Dendritic cell treated with granulocyte-macrophage colony-stimulating factor and Interleukin-4, amounts not matched to agents 40 ng/mL and 50 ng/mL, for 4 days (primary cell): ENCODE data around the gene SUPV3L1.
"Not testable (repeated sequence)": the region's sequence is repeated elsewhere in the genome, so short reads cannot be mapped to it uniquely, and the experiment has no call there.

ENCODE experiments used
- H3K27ac Mint-ChIP-seq: one replicate; pipeline ENCODE4 v1.8.0; 2022; ENCODE audit warnings: mild to moderate bottlenecking, mixed read lengths
- H3K27me3 Mint-ChIP-seq: one replicate; pipeline ENCODE4 v1.8.0; 2022; ENCODE audit warnings: mild to moderate bottlenecking, mixed read lengths
- H3K36me3 Mint-ChIP-seq: one replicate; pipeline ENCODE4 v1.8.0; 2022; ENCODE audit warnings: low read depth, mixed read lengths
- H3K4me1 Mint-ChIP-seq: one replicate; pipeline ENCODE4 v1.8.0; 2022; ENCODE audit warnings: low read depth, mixed read lengths
- H3K4me3 Mint-ChIP-seq: one replicate; pipeline ENCODE4 v1.8.0; 2022; ENCODE audit warnings: mild to moderate bottlenecking, moderate library complexity, mixed read lengths
- H3K9me3 Mint-ChIP-seq: one replicate; pipeline ENCODE4 v1.8.0; 2022; ENCODE audit warnings: mixed read lengths
- intact Hi-C: fragments of 100-400 bp; cut with micrococcal nuclease; formaldehyde crosslinking; loops from one replicate; pipeline ENCODE4 v1.15.0; 2022

The SUPV3L1 gene

GRCh38 chr10:69243817-69244216 lies 63.8 kb downstream of the SUPV3L1 start:
- H3K4me3 Mint-ChIP-seq = no peak overlapping the region
- intact Hi-C loops = no loop called here
- H3K4me1 Mint-ChIP-seq = peaks cover 1% of the 10 kb centered on the region

GRCh38 chr10:69246036-69246435 lies 66.0 kb downstream of the SUPV3L1 start:
- intact Hi-C loops = no loop called here
- Mint-ChIP-seq H3K36me3 (no peaks in the 10 kb centered on the region), H3K4me3 (no peak overlapping the region), H3K9me3 (no peaks in the 10 kb centered on the region), H3K27ac (no peak overlapping the region), H3K4me1 (peaks cover 5% of the 10 kb centered on the region), H3K27me3 (no peaks in the 10 kb centered on the region)

More at GRCh38 chr10:69243817-69244216, 63.8 kb downstream of the SUPV3L1 start:
- Mint-ChIP-seq H3K9me3 (no peaks in the 10 kb centered on the region), H3K27ac (no peak overlapping the region), H3K36me3 (no peaks in the 10 kb centered on the region), H3K27me3 (no peaks in the 10 kb centered on the region)

GRCh38 chr10:69246581-69247312 lies 66.7 kb downstream of the SUPV3L1 start:
- no peaks in the 10 kb centered on the region for H3K9me3 Mint-ChIP-seq
- H3K27me3 Mint-ChIP-seq = no peaks in the 10 kb centered on the region
- no peak overlapping the region for H3K27ac Mint-ChIP-seq
- no peaks in the 10 kb centered on the region for H3K36me3 Mint-ChIP-seq
- intact Hi-C loops = no loop called here
- H3K4me1 Mint-ChIP-seq = peaks cover 5% of the 10 kb centered on the region
- no peak overlapping the region for H3K4me3 Mint-ChIP-seq

GRCh38 chr10:69247313-69247710 lies 67.3 kb downstream of the SUPV3L1 start:
- Mint-ChIP-seq H3K27ac (no peak overlapping the region), H3K27me3 (no peaks in the 10 kb centered on the region), H3K36me3 (no peaks in the 10 kb centered on the region), H3K4me3 (no peak overlapping the region), H3K9me3 (no peaks in the 10 kb centered on the region), H3K4me1 (peaks cover 5% of the 10 kb centered on the region)
- intact Hi-C loops = no loop called here

DNA sequence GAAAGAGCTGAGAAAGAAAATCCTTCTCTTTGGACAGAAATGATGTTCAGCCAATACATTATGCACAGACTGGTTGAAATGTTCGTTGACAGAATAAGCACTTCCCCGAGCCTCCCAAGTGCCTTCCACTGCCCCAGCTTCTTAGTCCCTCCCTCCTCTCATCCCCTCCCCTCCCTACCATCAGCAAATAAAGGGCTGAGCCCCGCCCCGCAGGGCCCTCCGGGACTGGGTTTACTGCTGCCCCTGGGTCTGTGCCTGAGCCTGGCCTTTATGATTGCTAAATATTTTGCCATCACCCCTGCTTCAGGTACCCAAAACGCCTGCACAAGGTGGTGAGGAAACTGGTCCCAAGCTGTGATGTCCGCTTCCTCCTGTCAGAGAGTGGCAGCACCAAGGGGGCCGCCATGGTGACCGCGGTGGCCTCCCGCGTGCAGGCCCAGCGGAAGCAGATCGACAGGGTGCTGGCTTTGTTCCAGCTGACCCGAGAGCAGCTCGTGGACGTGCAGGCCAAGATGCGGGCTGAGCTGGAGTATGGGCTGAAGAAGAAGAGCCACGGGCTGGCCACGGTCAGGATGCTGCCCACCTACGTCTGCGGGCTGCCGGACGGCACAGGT lies 68.2 kb downstream of the SUPV3L1 start:
- Mint-ChIP-seq H3K36me3 (no peaks in the 10 kb centered on the region), H3K4me1 (peaks cover 5% of the 10 kb centered on the region), H3K9me3 (no peaks in the 10 kb centered on the region), H3K4me3 (no peak overlapping the region), H3K27me3 (no peaks in the 10 kb centered on the region), H3K27ac (no peak overlapping the region)
- intact Hi-C loops = no loop called here

DNA sequence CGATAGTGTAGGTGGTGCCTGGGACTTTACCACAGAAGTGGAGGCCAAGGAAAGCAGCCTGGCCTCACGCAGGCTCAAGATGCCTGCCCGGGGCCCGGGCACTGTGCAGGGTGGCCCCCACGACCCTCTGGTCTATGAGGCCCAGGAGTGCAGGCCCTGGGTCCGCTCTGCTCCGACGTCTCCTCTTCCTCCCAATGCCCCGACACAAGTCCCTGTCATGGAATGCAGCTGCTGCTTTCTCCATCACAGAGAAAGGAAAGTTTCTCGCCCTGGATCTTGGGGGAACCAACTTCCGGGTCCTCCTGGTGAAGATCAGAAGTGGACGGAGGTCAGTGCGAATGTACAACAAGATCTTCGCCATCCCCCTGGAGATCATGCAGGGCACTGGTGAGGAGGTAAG lies 70.0 kb downstream of the SUPV3L1 start:
- H3K4me1 Mint-ChIP-seq = peaks cover 5% of the 10 kb centered on the region
- H3K9me3 Mint-ChIP-seq = no peaks in the 10 kb centered on the region
- no peaks in the 10 kb centered on the region for H3K36me3 Mint-ChIP-seq
- H3K27ac Mint-ChIP-seq = no peak overlapping the region
- intact Hi-C loops = no loop called here
- no peaks in the 10 kb centered on the region for H3K27me3 Mint-ChIP-seq
- H3K4me3 Mint-ChIP-seq = no peak overlapping the region

- H3K27me3 Mint-ChIP-seq, H3K4me3 Mint-ChIP-seq, H3K9me3 Mint-ChIP-seq, H3K4me1 Mint-ChIP-seq, intact Hi-C loops, H3K36me3 Mint-ChIP-seq, H3K27ac Mint-ChIP-seq: not testable (repeated sequence)
Measured at GRCh38 chr10:69251417-69251816, 71.4 kb downstream of the SUPV3L1 start.

DNA sequence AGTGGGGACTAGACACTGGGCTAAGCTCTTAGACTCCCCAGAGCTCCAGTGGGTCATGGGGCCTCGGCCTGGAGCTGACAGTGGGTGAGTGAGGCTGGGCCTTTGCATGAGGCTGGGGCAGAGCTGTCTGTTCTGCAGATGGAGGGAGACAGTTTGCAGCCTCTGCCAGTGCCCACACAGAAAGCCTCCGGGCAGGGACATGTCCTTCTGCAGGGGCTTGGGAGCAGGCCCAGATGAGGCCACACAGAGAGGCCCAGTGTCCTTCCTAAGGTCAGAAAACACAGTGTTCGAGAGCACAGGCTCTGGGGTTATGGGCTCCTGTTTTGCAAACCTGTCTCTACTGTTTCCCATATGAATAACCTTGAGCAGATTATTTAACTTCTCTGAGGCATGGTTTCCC lies 73.1 kb downstream of the SUPV3L1 start:
- intact Hi-C loops = no loop called here
- H3K36me3 Mint-ChIP-seq = no peaks in the 10 kb centered on the region
- H3K27ac Mint-ChIP-seq = no peak overlapping the region
- peaks cover 5% of the 10 kb centered on the region for H3K4me1 Mint-ChIP-seq
- H3K9me3 Mint-ChIP-seq = no peaks in the 10 kb centered on the region
- H3K4me3 Mint-ChIP-seq = no peak overlapping the region
- peaks cover 2% of the 10 kb centered on the region for H3K27me3 Mint-ChIP-seq

DNA sequence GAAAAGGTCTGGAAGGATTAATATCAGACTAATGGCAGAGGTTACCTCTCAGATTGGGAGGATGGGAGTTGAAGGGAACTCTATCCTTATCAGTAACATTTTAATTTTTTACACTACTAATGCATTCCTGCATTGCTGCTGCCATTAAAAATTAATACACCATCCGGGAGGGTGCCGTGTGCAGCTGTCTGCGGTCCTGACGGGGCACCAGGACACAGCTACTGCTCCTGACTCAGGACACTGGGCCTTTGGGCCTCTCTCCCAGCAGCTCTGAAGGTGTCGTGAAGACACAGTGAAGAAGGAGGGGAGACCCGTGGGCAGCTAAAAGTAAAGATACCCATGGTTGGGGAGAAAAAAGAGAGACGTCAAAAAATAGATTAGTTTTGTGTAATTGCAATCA lies 74.8 kb downstream of the SUPV3L1 start:
- Mint-ChIP-seq H3K4me1 (no peaks in the 10 kb centered on the region), H3K4me3 (no peak overlapping the region), H3K27me3 (peaks cover 2% of the 10 kb centered on the region), H3K9me3 (peaks cover 10% of the 10 kb centered on the region), H3K27ac (no peak overlapping the region), H3K36me3 (no peaks in the 10 kb centered on the region)
- intact Hi-C loops = no loop called here
